Nephron (organoid): Measurements from ENCODE around the gene GOLGA8O.
"Not testable (repeated sequence)": the region's sequence is repeated elsewhere in the genome, so short reads cannot be mapped to it uniquely, and the experiment has no call there.

ENCODE experiments used
- H3K27ac Mint-ChIP-seq, 3 experiments: 2 replicates each; pipeline ENCODE4 v1.8.0; 2020; ENCODE audit warnings: mixed read lengths in 3 of 3, mild to moderate bottlenecking in 2 of 3, moderate library complexity in 1 of 3
- H3K27me3 Mint-ChIP-seq: 2 replicates; pipeline ENCODE4 v1.8.0; 2021; ENCODE audit warnings: low read depth, mild to moderate bottlenecking, moderate library complexity, mixed read lengths
- H3K36me3 Mint-ChIP-seq: 2 replicates; pipeline ENCODE4 v1.8.0; 2020; ENCODE audit warnings: low read depth, mixed read lengths
- H3K4me1 Mint-ChIP-seq: 2 replicates; pipeline ENCODE4 v1.8.0; 2020; ENCODE audit warnings: mixed read lengths
- H3K4me3 Mint-ChIP-seq, 3 experiments: 2 replicates each; pipeline ENCODE4 v1.8.0; 2020; ENCODE audit warnings: mild to moderate bottlenecking in 3 of 3, mixed read lengths in 3 of 3, moderate library complexity in 2 of 3
- H3K9me3 Mint-ChIP-seq: 2 replicates; pipeline ENCODE4 v1.8.0; 2020; ENCODE audit warnings: mixed read lengths
- TF ChIP-seq, protein P1 (sequence below), 3 experiments: fragments of 200-600 bp; sonication (generic); IDR thresholded peaks; one replicate each; pipeline ENCODE4 v1.5.0; 2021; ENCODE audit warnings: antibody characterized with exemption in 3 of 3; ENCODE audit not compliant: unreplicated experiment in 3 of 3

Gene GOLGA8O, protein sequence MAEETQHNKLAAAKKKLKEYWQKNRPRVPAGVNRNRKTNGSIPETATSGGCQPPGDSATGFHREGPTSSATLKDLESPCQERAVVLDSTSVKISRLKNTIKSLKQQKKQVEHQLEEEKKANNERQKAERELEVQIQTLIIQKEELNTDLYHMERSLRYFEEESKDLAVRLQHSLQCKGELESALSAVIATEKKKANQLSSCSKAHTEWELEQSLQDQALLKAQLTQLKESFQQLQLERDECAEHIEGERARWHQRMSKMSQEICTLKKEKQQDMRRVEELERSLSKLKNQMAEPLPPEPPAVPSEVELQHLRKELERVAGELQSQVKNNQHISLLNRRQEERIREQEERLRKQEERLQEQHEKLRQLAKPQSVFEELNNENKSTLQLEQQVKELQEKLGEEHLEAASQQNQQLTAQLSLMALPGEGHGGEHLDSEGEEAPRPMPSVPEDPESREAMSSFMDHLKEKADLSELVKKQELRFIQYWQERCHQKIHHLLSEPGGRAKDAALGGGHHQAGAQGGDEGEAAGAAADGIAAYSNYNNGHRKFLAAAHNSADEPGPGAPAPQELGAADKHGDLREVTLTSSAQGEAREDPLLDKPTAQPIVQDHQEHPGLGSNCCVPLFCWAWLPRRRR

DNA sequence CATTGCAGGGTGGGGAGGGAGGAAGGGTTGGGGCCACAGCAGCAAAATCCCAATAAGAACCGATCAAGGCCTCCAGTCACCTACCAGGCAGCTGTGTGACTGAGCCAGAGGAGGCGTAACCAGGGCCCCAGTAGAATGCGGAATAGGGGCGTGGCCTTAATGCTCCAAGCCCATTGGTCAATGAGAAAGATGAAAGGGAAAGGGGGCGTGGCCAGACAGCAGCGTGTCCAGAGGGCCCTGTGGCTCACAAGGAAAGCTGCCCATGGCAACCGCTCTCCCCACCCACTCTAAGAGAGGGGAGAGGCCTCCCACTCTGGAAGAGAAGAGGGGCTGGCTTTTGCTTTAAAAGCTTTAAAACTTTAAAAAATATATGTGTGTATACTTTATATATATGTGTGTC lies at the start of gene GOLGA8O:
GOLGA8O (minus strand) TSS at position 101 of the 400 bp plus-strand sequence; CDS start at position 3, 98 bp downstream.
- H3K36me3 Mint-ChIP-seq, H3K27ac Mint-ChIP-seq, H3K9me3 Mint-ChIP-seq, H3K4me1 Mint-ChIP-seq, H3K4me3 Mint-ChIP-seq, H3K27me3 Mint-ChIP-seq: not testable (repeated sequence)

DNA sequence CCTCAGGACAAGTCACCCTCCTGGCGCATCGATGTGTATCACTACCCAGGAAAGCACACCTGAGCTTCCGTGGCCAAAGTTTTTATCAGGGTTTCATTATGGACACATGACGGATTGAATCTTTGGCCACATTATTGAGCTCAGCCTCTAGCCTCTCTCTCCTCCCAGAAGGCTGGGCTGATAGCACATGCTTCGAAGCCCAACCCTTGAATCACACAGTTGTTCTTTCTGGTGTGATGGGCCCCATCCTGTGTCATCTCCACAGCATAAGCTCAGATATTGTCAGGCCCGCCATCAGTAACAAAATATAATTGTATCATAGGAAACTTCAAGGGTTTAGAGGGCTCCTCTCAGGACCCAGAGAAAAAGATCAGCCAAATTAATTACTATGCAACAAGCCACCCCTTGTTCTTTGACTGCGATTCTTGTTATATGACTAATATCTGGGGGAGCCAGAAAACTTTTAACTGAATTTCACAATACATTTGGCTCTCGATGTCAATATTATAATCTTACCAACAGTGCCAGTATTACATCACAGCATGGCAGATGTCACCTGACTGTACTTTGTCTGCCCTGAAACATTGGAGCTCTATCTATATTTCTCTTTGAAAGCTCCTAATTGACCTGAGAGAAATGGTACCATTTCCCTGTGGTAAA lies 48.8 kb upstream of the GOLGA8O start:
- H3K27ac Mint-ChIP-seq, H3K4me1 Mint-ChIP-seq, H3K4me3 Mint-ChIP-seq, H3K9me3 Mint-ChIP-seq, H3K36me3 Mint-ChIP-seq, H3K27me3 Mint-ChIP-seq: not testable (repeated sequence)

DNA sequence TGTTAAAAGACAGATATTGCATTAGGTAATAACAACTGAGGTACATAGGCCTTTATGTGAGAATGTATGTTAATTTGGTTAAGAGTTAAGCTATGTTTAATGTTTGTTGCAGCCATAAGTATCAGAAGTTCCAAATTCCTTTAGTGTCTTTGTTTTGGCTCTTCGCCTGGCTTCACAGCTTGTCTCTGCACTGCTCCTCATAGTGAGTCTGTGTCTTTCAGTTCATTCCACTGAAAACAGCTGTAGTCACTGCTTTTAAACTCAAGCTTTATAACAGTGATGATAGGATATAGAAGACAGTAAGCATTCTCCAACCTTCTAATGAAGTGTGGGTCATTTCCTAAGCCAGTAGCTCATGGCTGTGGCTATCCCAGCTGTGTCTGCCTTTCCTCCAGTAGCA lies 47.5 kb upstream of the GOLGA8O start:
- peak overlapping the region; percentile 54 to 63 (median 57) for H3K27ac Mint-ChIP-seq
- not testable (repeated sequence) for H3K9me3 Mint-ChIP-seq, H3K27me3 Mint-ChIP-seq, H3K4me1 Mint-ChIP-seq, H3K36me3 Mint-ChIP-seq, H3K4me3 Mint-ChIP-seq

DNA sequence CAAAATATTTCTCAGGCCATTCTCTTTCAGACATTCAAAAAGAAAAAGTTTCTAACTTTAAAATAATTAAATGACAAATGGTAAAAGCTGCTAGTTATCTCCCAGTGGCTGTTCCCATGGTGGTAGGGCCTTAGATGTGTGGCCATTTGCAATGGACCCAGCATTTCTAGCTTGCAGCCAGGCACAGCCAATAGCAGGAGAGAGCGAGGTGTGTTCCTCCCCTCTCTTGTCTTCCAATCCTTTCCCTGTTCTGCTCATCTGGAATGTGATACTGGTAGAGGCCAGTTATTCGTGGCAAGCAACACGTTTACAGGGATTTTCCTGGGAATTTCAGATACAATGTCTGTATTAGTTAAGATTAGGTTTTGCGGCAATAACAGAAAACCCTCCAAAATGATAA lies 37.3 kb upstream of the GOLGA8O start:
- not testable (repeated sequence) for H3K4me3 Mint-ChIP-seq, H3K36me3 Mint-ChIP-seq, H3K9me3 Mint-ChIP-seq, H3K4me1 Mint-ChIP-seq, H3K27me3 Mint-ChIP-seq, H3K27ac Mint-ChIP-seq

DNA sequence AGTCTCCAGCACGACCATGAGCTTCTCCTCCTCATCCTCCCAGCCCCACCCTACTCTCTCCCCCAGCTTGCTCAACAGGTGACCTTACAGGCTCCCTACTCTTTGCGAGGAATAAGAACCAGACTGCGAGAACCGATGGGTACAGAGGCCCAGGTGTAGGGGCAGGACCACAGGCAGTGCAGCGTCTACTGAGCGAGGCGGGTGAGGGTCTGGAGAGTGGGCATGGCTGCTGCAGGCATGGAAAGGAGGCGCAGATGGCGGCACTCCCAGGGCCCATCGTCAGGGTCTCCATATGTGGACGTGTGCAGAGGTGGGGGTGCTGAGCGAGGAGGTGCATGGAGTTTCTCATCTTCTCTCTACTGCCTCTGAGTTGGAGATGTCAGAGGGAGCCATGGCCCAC lies 31.0 kb upstream of the GOLGA8O start:
- H3K9me3 Mint-ChIP-seq, H3K4me3 Mint-ChIP-seq, H3K36me3 Mint-ChIP-seq, H3K27me3 Mint-ChIP-seq, H3K4me1 Mint-ChIP-seq, H3K27ac Mint-ChIP-seq: not testable (repeated sequence)

DNA sequence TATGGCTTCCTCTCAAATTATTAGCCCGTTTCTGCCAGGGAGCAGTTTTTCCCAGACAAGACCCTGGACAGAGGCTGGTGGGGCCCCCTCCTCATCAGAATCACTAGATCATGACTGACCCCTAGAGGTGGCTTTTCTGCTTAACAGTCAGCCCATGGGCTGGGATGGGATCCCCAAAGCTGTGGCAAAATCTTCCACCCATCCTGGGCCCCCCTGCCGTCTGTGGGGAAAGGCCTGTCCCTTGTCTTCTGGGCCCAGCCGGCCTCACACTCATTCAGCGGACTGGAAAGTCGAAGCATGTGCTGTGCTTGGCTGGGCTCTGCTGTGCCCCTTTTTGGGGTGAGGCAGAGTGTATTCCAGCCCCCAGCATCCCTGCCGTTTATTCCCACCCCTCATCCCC lies 27.9 kb upstream of the GOLGA8O start:
- not testable (repeated sequence) for H3K27me3 Mint-ChIP-seq, H3K27ac Mint-ChIP-seq, H3K36me3 Mint-ChIP-seq, H3K4me1 Mint-ChIP-seq, H3K9me3 Mint-ChIP-seq, H3K4me3 Mint-ChIP-seq

DNA sequence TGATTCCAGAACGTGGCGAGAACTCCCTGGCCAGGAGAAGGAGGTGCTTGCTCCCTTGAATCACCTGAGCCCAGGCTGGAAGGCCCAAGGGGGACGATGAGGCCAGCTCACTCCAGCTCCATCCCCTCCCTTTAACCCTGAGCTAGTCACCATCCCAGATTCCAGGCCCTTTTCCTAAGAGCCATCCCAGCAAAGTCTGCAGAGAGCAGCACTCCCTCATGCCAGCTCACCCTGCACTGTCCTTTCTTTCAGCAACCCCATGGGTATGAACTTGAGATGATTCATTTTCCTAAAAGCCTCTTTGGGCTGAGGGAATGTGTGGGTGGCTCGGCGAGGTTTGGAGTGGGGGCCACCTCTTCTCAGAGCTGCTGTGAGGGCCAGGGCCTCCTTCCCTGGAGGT lies 26.2 kb upstream of the GOLGA8O start:
- not testable (repeated sequence) for H3K36me3 Mint-ChIP-seq, H3K27me3 Mint-ChIP-seq, H3K27ac Mint-ChIP-seq, H3K4me3 Mint-ChIP-seq, H3K4me1 Mint-ChIP-seq, H3K9me3 Mint-ChIP-seq

DNA sequence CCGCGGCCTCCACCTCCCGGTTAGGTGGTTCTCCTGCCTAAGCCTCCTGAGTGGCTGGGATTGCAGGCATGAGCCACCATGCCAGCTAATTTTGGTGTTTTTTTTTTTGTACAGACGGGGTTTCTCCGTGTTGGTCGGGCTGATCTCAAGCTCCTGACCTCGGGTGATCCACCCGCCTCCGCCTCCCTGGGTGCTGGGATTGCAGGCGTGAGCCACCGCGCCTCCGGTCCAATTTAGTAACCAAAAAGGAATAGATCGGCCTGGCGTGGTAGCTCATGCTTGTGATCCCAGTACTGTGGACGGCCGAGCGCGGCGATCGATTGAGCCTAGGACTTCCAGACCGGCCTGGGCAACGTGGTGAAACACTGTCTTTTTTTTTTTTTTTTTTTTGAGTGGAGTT lies 12.6 kb upstream of the GOLGA8O start:
- not testable (repeated sequence) for H3K4me1 Mint-ChIP-seq, H3K27me3 Mint-ChIP-seq, H3K4me3 Mint-ChIP-seq, H3K36me3 Mint-ChIP-seq, H3K27ac Mint-ChIP-seq, H3K9me3 Mint-ChIP-seq

DNA sequence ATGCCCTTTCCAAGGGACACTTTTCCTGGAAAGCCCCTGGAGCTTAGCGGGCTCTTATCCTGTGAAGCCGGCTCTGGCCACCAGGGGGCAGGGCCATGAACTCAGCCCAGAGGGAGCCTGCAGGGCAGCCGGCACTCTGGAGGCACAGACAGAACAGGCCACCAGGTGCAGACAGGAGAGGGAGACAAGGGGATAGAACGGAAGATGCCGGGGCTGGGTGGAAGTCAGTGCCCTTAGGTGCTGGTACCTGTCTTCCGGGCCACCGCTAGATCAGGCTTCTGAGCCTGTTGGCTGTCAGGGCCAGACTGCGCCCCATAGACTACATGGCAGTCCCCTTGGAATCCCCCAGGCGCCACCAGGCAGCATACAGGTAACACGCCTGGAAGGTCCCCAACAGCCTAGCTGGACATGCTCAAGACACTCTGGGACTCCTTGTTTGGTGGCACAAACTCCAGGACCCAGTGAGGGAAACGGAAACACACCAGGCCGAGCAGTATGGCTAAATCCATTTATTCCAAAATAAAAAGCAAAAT lies 14.9 kb downstream of the GOLGA8O start:
- H3K4me3 Mint-ChIP-seq, H3K4me1 Mint-ChIP-seq, H3K36me3 Mint-ChIP-seq, H3K27ac Mint-ChIP-seq, H3K27me3 Mint-ChIP-seq, H3K9me3 Mint-ChIP-seq: not testable (repeated sequence)
- TF ChIP-seq, protein P1, sequence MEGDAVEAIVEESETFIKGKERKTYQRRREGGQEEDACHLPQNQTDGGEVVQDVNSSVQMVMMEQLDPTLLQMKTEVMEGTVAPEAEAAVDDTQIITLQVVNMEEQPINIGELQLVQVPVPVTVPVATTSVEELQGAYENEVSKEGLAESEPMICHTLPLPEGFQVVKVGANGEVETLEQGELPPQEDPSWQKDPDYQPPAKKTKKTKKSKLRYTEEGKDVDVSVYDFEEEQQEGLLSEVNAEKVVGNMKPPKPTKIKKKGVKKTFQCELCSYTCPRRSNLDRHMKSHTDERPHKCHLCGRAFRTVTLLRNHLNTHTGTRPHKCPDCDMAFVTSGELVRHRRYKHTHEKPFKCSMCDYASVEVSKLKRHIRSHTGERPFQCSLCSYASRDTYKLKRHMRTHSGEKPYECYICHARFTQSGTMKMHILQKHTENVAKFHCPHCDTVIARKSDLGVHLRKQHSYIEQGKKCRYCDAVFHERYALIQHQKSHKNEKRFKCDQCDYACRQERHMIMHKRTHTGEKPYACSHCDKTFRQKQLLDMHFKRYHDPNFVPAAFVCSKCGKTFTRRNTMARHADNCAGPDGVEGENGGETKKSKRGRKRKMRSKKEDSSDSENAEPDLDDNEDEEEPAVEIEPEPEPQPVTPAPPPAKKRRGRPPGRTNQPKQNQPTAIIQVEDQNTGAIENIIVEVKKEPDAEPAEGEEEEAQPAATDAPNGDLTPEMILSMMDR (IDR thresholded peaks at IDR 0.05; ENCODE audit: unreplicated experiment in 3 of 3): peak in 1 of 3 experiments; percentile 14

DNA sequence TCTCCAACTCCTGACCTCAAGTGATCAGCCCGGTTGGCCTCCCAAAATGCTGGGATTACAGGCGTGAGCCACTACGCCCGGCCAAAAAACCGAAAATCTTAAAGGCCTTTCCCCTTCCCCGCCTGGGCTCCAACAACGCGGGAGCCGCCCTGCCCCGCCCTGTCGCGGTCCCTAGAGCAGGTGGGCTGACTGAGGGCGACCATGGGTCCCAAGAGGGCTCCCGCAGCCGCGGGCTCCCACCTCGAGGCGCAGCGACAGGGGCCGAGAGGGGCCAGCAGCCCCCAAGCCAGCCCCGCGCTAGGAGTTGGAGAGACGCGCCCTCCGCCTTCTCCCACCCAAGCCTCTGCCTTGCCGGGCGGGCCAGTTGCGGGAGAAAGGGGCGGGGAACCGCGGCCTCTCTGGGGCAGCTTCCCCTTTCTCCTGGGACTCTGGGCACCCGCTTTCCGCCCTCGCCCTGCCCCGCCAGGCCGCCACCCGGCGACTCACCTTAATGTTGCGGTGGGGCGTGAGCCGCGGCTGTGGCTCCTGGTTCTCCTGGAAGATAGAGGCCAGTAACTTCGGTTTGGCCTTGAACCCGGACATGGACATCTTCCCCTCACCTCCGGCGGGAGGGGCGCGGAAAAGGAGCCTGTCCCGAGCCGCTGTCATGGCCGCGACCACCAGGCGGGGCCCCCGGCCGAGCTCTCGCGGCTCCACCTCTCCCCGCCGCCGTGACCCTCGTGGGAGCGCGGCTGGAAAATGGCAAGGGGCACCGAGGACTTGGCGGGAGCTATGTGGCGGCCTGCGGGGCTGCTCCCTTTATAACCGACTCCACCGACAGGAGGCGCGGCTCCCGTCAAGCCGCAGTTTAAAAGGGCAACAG lies 21.1 kb downstream of the GOLGA8O start:
- H3K9me3 Mint-ChIP-seq, H3K36me3 Mint-ChIP-seq, H3K27me3 Mint-ChIP-seq, H3K4me1 Mint-ChIP-seq, H3K4me3 Mint-ChIP-seq, H3K27ac Mint-ChIP-seq: not testable (repeated sequence)

DNA sequence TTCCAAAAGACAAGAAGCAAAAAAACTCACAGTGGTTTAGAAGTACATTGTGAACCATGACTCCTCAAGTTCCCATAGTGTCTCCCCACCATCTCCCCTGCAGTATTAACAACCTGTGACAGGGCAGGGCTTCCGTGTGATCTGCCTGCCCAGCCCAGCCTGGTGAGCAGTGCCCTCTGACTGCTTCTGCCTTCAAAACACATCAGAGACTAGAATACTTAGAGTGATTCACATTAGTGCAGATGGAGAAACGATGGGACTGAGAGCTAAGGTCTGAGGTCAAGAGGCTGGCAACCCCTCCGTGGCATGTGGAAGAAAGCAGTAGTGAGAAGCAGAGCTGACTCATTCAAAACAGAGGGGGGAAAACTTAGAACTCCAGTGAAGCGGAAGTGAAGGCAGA lies 27.8 kb downstream of the GOLGA8O start:
- not testable (repeated sequence) for H3K9me3 Mint-ChIP-seq, H3K4me3 Mint-ChIP-seq, H3K27ac Mint-ChIP-seq, H3K4me1 Mint-ChIP-seq, H3K36me3 Mint-ChIP-seq, H3K27me3 Mint-ChIP-seq

DNA sequence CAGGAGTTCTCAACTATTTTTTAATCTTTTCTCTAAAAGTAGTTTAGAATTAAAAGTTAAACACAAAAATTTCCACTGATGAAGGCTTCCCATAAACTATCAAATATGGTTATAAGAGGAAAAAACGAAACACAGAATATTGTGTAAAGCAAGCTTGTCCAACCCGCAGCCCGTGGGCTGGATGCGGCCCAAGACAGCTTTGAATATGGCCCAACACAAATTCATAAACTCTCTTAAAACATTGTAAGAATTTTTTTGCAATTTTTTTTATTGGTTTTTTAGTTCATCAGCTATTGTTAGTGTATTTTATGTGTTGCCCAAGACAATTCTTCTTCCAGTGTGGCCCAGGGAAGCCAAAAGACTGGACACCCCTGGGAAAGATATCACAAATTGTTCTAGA lies 28.9 kb downstream of the GOLGA8O start:
- not testable (repeated sequence) for H3K4me1 Mint-ChIP-seq, H3K36me3 Mint-ChIP-seq

More for the DNA sequence above, 28.9 kb downstream of the GOLGA8O start:
- H3K27ac Mint-ChIP-seq, H3K27me3 Mint-ChIP-seq, H3K4me3 Mint-ChIP-seq, H3K9me3 Mint-ChIP-seq: not testable (repeated sequence)
